SK-N-SH treated with all-trans-retinoic acid at 6 μM for 48 hours (cell line): ENCODE measurements around the gene TSHZ3.

Experiments
- ARNTL ChIP-seq: fragments of 450-650 bp; formaldehyde crosslinking; IDR thresholded peaks from 2 replicates; pipeline ENCODE4 v1.5.0; 2020; ENCODE audit warnings: low read depth, mild to moderate bottlenecking, moderate library complexity, borderline replicate concordance
- BACH2 ChIP-seq: fragments of 250-450 bp; sonication (Bioruptor Pico); IDR thresholded peaks from 2 replicates; pipeline ENCODE4 v1.9.0; 2021; ENCODE audit warnings: mild to moderate bottlenecking, borderline replicate concordance
- OSR1 ChIP-seq: fragments of 250-450 bp; sonication (Bioruptor Pico); IDR thresholded peaks from 2 replicates; pipeline ENCODE4 v1.8.0; 2022; ENCODE audit warnings: moderate library complexity, mild to moderate bottlenecking, inconsistent platforms
- PPARA ChIP-seq: fragments of 250-450 bp; sonication (Bioruptor Pico); IDR thresholded peaks from 2 replicates; pipeline ENCODE4 v1.5.0; 2020; ENCODE audit warnings: mild to moderate bottlenecking, borderline replicate concordance
- RARB ChIP-seq: fragments of 250-450 bp; sonication (Bioruptor Pico); IDR thresholded peaks from 2 replicates; pipeline ENCODE4 v1.8.0; 2021; ENCODE audit warnings: mild to moderate bottlenecking, moderate library complexity
- SNAI2 ChIP-seq: fragments of 250-450 bp; sonication (Bioruptor Pico); IDR thresholded peaks from 2 replicates; pipeline ENCODE4 v1.5.0; 2020; ENCODE audit warnings: mild to moderate bottlenecking, moderate library complexity
- TCF4 ChIP-seq: fragments of 250-450 bp; sonication (Bioruptor Pico); IDR thresholded peaks from 2 replicates; pipeline ENCODE4 v1.8.0; 2021; ENCODE audit warnings: mild to moderate bottlenecking, moderate library complexity, borderline replicate concordance
- ZC3H10 ChIP-seq: fragments of 250-450 bp; sonication (Bioruptor Pico); IDR thresholded peaks from 2 replicates; pipeline ENCODE4 v1.5.1; 2021; ENCODE audit warnings: mild to moderate bottlenecking, moderate library complexity
- ZFP3 ChIP-seq: fragments of 250-450 bp; sonication (Bioruptor Pico); IDR thresholded peaks from 2 replicates; pipeline ENCODE4 v1.5.0; 2020; ENCODE audit warnings: mild to moderate bottlenecking, moderate library complexity
- ZFP30 ChIP-seq: fragments of 450-650 bp; formaldehyde crosslinking; IDR thresholded peaks from 2 replicates; pipeline ENCODE4 v1.5.0; 2022; ENCODE audit warnings: mild to moderate bottlenecking, moderate library complexity
- ZNF70 ChIP-seq: fragments of 450-650 bp; formaldehyde crosslinking; IDR thresholded peaks from 2 replicates; pipeline ENCODE4 v1.5.0; 2020; ENCODE audit warnings: mild to moderate bottlenecking, moderate library complexity
- TF ChIP-seq, protein P1 (sequence below): fragments of 250-450 bp; sonication (Bioruptor Pico); IDR thresholded peaks from 2 replicates; pipeline ENCODE4 v1.8.0; 2020; ENCODE audit warnings: mild to moderate bottlenecking, moderate library complexity, borderline replicate concordance
- TF ChIP-seq, protein P2 (sequence below): fragments of 250-450 bp; sonication (Bioruptor Pico); IDR thresholded peaks from 2 replicates; pipeline ENCODE4 v1.5.0; 2020; ENCODE audit warnings: mild to moderate bottlenecking, moderate library complexity
- TF ChIP-seq, protein P3 (sequence below): fragments of 250-450 bp; sonication (Bioruptor Pico); IDR thresholded peaks from 2 replicates; pipeline ENCODE4 v1.8.0; 2021; ENCODE audit warnings: low read depth, mild to moderate bottlenecking, moderate library complexity, borderline replicate concordance

DNA sequence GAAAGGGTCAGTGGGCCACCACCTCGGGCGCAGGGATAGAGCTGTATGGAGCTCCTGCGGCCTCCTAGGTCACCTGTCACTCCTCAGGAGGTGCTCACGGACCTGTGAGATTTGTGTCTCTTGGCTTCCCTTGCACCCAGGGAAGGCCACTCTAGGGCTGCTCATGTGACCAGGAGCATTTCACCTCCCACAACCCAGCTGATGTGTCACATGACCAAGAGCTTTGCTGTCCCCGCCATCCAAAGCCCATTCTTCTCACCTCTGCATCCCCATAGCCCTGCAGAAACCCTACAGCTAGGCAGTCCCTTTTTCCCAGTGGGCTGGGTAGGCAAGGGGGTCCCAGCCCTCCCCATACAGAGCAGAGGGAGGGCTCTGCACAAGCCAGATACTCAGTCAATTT, 51.2 kb downstream of the TSHZ3 start:
- TF ChIP-seq RARB (CRISPR knock-in tag) (no peak), ZFP30 (CRISPR knock-in tag) (no peak), TCF4 (CRISPR knock-in tag) (no peak), ARNTL (CRISPR knock-in tag) (no peak), ZFP3 (no peak), ZNF70 (CRISPR knock-in tag) (no peak), BACH2 (CRISPR knock-in tag) (no peak), OSR1 (CRISPR knock-in tag) (no peak), SNAI2 (CRISPR knock-in tag) (no peak), PPARA (CRISPR knock-in tag) (no peak), ZC3H10 (CRISPR knock-in tag) (no peak)
- TF ChIP-seq, protein P1, sequence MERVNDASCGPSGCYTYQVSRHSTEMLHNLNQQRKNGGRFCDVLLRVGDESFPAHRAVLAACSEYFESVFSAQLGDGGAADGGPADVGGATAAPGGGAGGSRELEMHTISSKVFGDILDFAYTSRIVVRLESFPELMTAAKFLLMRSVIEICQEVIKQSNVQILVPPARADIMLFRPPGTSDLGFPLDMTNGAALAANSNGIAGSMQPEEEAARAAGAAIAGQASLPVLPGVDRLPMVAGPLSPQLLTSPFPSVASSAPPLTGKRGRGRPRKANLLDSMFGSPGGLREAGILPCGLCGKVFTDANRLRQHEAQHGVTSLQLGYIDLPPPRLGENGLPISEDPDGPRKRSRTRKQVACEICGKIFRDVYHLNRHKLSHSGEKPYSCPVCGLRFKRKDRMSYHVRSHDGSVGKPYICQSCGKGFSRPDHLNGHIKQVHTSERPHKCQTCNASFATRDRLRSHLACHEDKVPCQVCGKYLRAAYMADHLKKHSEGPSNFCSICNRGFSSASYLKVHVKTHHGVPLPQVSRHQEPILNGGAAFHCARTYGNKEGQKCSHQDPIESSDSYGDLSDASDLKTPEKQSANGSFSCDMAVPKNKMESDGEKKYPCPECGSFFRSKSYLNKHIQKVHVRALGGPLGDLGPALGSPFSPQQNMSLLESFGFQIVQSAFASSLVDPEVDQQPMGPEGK (CRISPR knock-in tag): no peak
- TF ChIP-seq, protein P2, sequence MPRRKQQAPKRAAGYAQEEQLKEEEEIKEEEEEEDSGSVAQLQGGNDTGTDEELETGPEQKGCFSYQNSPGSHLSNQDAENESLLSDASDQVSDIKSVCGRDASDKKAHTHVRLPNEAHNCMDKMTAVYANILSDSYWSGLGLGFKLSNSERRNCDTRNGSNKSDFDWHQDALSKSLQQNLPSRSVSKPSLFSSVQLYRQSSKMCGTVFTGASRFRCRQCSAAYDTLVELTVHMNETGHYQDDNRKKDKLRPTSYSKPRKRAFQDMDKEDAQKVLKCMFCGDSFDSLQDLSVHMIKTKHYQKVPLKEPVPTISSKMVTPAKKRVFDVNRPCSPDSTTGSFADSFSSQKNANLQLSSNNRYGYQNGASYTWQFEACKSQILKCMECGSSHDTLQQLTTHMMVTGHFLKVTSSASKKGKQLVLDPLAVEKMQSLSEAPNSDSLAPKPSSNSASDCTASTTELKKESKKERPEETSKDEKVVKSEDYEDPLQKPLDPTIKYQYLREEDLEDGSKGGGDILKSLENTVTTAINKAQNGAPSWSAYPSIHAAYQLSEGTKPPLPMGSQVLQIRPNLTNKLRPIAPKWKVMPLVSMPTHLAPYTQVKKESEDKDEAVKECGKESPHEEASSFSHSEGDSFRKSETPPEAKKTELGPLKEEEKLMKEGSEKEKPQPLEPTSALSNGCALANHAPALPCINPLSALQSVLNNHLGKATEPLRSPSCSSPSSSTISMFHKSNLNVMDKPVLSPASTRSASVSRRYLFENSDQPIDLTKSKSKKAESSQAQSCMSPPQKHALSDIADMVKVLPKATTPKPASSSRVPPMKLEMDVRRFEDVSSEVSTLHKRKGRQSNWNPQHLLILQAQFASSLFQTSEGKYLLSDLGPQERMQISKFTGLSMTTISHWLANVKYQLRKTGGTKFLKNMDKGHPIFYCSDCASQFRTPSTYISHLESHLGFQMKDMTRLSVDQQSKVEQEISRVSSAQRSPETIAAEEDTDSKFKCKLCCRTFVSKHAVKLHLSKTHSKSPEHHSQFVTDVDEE (CRISPR knock-in tag): no peak
- TF ChIP-seq, protein P3, sequence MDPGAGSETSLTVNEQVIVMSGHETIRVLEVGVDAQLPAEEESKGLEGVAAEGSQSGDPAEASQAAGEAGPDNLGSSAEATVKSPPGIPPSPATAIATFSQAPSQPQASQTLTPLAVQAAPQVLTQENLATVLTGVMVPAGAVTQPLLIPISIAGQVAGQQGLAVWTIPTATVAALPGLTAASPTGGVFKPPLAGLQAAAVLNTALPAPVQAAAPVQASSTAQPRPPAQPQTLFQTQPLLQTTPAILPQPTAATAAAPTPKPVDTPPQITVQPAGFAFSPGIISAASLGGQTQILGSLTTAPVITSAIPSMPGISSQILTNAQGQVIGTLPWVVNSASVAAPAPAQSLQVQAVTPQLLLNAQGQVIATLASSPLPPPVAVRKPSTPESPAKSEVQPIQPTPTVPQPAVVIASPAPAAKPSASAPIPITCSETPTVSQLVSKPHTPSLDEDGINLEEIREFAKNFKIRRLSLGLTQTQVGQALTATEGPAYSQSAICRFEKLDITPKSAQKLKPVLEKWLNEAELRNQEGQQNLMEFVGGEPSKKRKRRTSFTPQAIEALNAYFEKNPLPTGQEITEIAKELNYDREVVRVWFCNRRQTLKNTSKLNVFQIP (CRISPR knock-in tag): no peak
